Cardiac muscle cell (in vitro differentiated cells and primary cell): ENCODE results near the gene C3orf70. TPM values are rescaled to one million over a fixed set of nuclear protein-coding genes. Genes with fewer than 3 reads are reported as not detected.

Source experiments
- DNase-seq, 2 donors: peaks; one replicate each; pipeline versions ENCODE4 v3.0.0 to v3.0.0-alpha.2; 2010 to 2017; ENCODE audit warnings: low read depth in 1 of 2, low spot score in 1 of 2
- H3K27ac ChIP-seq: fragments of 200-600 bp; sonication (generic); 2 replicates; pipeline ENCODE4 v1.5.1; 2016
- H3K27me3 ChIP-seq: fragments of 200-600 bp; sonication (generic); 2 replicates; pipeline ENCODE4 v1.6.0; 2016; ENCODE audit warnings: control low read depth
- H3K36me3 ChIP-seq: fragments of 200-600 bp; sonication (generic); 2 replicates; pipeline ENCODE4 v1.5.1; 2016; ENCODE audit warnings: control low read depth
- H3K4me1 ChIP-seq: fragments of 200-600 bp; sonication (generic); 2 replicates; pipeline ENCODE4 v1.8.1; 2017; ENCODE audit warnings: low read depth, mild to moderate bottlenecking, mixed run types
- H3K4me3 ChIP-seq: fragments of 200-600 bp; sonication (generic); 2 replicates; pipeline ENCODE4 v1.5.1; 2016; ENCODE audit warnings: mild to moderate bottlenecking
- H3K9me3 ChIP-seq: fragments of 200-600 bp; sonication (generic); 2 replicates; pipeline ENCODE4 v1.5.1; 2017; ENCODE audit warnings: low read depth, mild to moderate bottlenecking, control low read depth
- CTCF ChIP-seq: IDR thresholded peaks from 2 replicates; pipeline ENCODE4 v1.5.1; 2012; ENCODE audit warnings: low read depth, mild to moderate bottlenecking, low read length
- polyA plus RNA-seq: library from polyadenylated mRNA; unstranded; fragments of >200 nt; fragmentation: Nextera tagmentation; extraction: Ambion mirVana; gene quantifications from 2 replicates; pipeline ENCODE4 v1.2.1, GENCODE V29; 2016
- total RNA-seq: library from RNA; depleted of rRNA; stranded (reverse); fragments of >200 nt; gene quantifications from 2 replicates; pipeline ENCODE4 v1.2.3, GENCODE V29; 2016

Gene C3orf70
- total and polyA plus RNA-seq, 2 experiments from 2014 or later: 0.42 to 0.55 TPM

- no peak overlapping the region for H3K27ac ChIP-seq
- peaks cover 73% of the 10 kb centered on the region for H3K27me3 ChIP-seq
- H3K4me1 ChIP-seq: no peaks in the 10 kb centered on the region
Observed at GRCh38 chr3:185150561-185150960, 2.3 kb downstream of the C3orf70 start.

GRCh38 chr3:185149591-185149990, 3.3 kb downstream of the C3orf70 start:
- no peak overlapping the region for H3K27ac ChIP-seq
- no peak overlapping the region for H3K4me3 ChIP-seq
- H3K9me3 ChIP-seq: no peaks in the 10 kb centered on the region
- H3K27me3 ChIP-seq: peaks cover 69% of the 10 kb centered on the region
- no peaks in the 10 kb centered on the region for H3K4me1 ChIP-seq
- DNase-seq: no peak
- H3K36me3 ChIP-seq: no peaks in the 10 kb centered on the region
- no peak for TF ChIP-seq CTCF

More at GRCh38 chr3:185150561-185150960, 2.3 kb downstream of the C3orf70 start:
- no peaks in the 10 kb centered on the region for H3K9me3 ChIP-seq
- no peak for TF ChIP-seq CTCF
- H3K36me3 ChIP-seq: no peaks in the 10 kb centered on the region
- no peak overlapping the region for H3K4me3 ChIP-seq
- DNase-seq: no peak

GRCh38 chr3:185145511-185145910, 7.3 kb downstream of the C3orf70 start:
- no peak overlapping the region for H3K4me3 ChIP-seq
- no peaks in the 10 kb centered on the region for H3K36me3 ChIP-seq
- H3K9me3 ChIP-seq: no peaks in the 10 kb centered on the region
- no peak for TF ChIP-seq CTCF
- DNase-seq: no peak
- peaks cover 30% of the 10 kb centered on the region for H3K27me3 ChIP-seq
- no peaks in the 10 kb centered on the region for H3K4me1 ChIP-seq
- no peak overlapping the region for H3K27ac ChIP-seq

- Histone ChIP-seq H3K4me1 (no peaks in the 10 kb centered on the region), H3K27me3 (peaks cover 23% of the 10 kb centered on the region), H3K27ac (no peak overlapping the region), H3K9me3 (no peaks in the 10 kb centered on the region), H3K36me3 (no peaks in the 10 kb centered on the region), H3K4me3 (no peak overlapping the region)
- no peak for DNase-seq
- TF ChIP-seq CTCF: no peak
Observed at GRCh38 chr3:185144784-185145183, 8.1 kb downstream of the C3orf70 start.

GRCh38 chr3:185137821-185138220, 15.0 kb downstream of the C3orf70 start:
- Histone ChIP-seq H3K4me3 (no peak overlapping the region), H3K27ac (no peak overlapping the region), H3K4me1 (no peaks in the 10 kb centered on the region), H3K36me3 (no peaks in the 10 kb centered on the region), H3K9me3 (no peaks in the 10 kb centered on the region), H3K27me3 (no peaks in the 10 kb centered on the region)
- DNase-seq: no peak
- no peak for TF ChIP-seq CTCF

GRCh38 chr3:185134509-185134908, 18.4 kb downstream of the C3orf70 start:
- Histone ChIP-seq H3K9me3 (no peaks in the 10 kb centered on the region), H3K27me3 (no peaks in the 10 kb centered on the region), H3K36me3 (no peaks in the 10 kb centered on the region), H3K4me3 (no peak overlapping the region), H3K27ac (no peak overlapping the region), H3K4me1 (no peaks in the 10 kb centered on the region)
- no peak for TF ChIP-seq CTCF
- no peak for DNase-seq
